ENCODE measurements around the gene GPR171. TPM values are rescaled to one million over a fixed set of nuclear protein-coding genes. Genes with fewer than 3 reads are reported as not detected.

GPR171 gene
- polyA plus RNA-seq, 1 experiment, result not detected

GRCh38 chr3:151216641-151217607 lies 13.9 kb upstream of the GPR171 start:
- Histone ChIP-seq H3K4me3 (ENCODE audit: low read depth, low read length) (no peak overlapping the region), H3K9me3 (ENCODE audit: control insufficient read depth, insufficient read depth, low read length) (peaks cover 3% of the 10 kb centered on the region; the same call in 1 of the 2 replicates), H3K27ac (ENCODE audit: low read depth, low read length) (no peak overlapping the region), H3K27me3 (ENCODE audit: control insufficient read depth, insufficient read depth, low read length) (no peaks in the 10 kb centered on the region)
- ChIA-PET POLR2A (no interaction called here), CTCF (interaction anchor here (1.0 to 2.8 kb wide), 4 partner anchors 10 to 111 kb away, joined by 3 to 17 read pairs (median 5); no protein-coding TSS in a partner anchor)
- TF ChIP-seq CTCF (IDR thresholded peaks at IDR 0.05; ENCODE audit: low read depth, low read length), result no peak
- no peak for DNase-seq (ENCODE audit: low read depth, low spot score)

- Histone ChIP-seq H3K9me3 (ENCODE audit: control insufficient read depth, insufficient read depth, low read length) (no peaks in the 10 kb centered on the region), H3K27ac (ENCODE audit: low read depth, low read length) (no peak overlapping the region), H3K4me3 (ENCODE audit: low read depth, low read length) (no peak overlapping the region), H3K27me3 (ENCODE audit: control insufficient read depth, insufficient read depth, low read length) (no peaks in the 10 kb centered on the region)
- TF ChIP-seq CTCF (IDR thresholded peaks at IDR 0.05; ENCODE audit: low read depth, low read length), result no peak
- ChIA-PET POLR2A (no interaction called here), CTCF (interaction anchor here (0.6 to 2.1 kb wide), 5 partner anchors 13 to 206 kb away, joined by 3 to 8 read pairs (median 3); no protein-coding TSS in a partner anchor)
- DNase-seq (ENCODE audit: low read depth, low spot score), result no peak
These were observed 11.4 kb upstream of the GPR171 start for GRCh38 chr3:151214459-151214858.

GRCh38 chr3:151213881-151214280 lies 10.9 kb upstream of the GPR171 start:
- H3K27ac ChIP-seq (ENCODE audit: low read depth, low read length), result no peak overlapping the region
- CTCF ChIA-PET, result interaction anchor here (2.1 kb wide), 1 partner anchor 14 kb away, joined by 7 read pairs; no protein-coding TSS in a partner anchor
- no peak for DNase-seq (ENCODE audit: low read depth, low spot score)

GRCh38 chr3:151213151-151213550 lies 10.1 kb upstream of the GPR171 start:
- Histone ChIP-seq H3K4me3 (ENCODE audit: low read depth, low read length) (no peak overlapping the region), H3K27ac (ENCODE audit: low read depth, low read length) (no peak overlapping the region), H3K27me3 (ENCODE audit: control insufficient read depth, insufficient read depth, low read length) (no peaks in the 10 kb centered on the region), H3K9me3 (ENCODE audit: control insufficient read depth, insufficient read depth, low read length) (no peaks in the 10 kb centered on the region)
- POLR2A ChIA-PET, result no interaction called here
- no peak for TF ChIP-seq CTCF (IDR thresholded peaks at IDR 0.05; ENCODE audit: low read depth, low read length)
- no peak for DNase-seq (ENCODE audit: low read depth, low spot score)
- CTCF ChIA-PET, result interaction anchor here (2.1 kb wide), 1 partner anchor 15 kb away, joined by 7 read pairs; no protein-coding TSS in a partner anchor

More at GRCh38 chr3:151213881-151214280, 10.9 kb upstream of the GPR171 start:
- POLR2A ChIA-PET, result no interaction called here
- Histone ChIP-seq H3K9me3 (ENCODE audit: control insufficient read depth, insufficient read depth, low read length) (no peaks in the 10 kb centered on the region), H3K27me3 (ENCODE audit: control insufficient read depth, insufficient read depth, low read length) (no peaks in the 10 kb centered on the region), H3K4me3 (ENCODE audit: low read depth, low read length) (no peak overlapping the region)
- TF ChIP-seq CTCF (IDR thresholded peaks at IDR 0.05; ENCODE audit: low read depth, low read length), result no peak

Measured in AG04450 (cell line).